ENCODE measurements around the gene CELSR1.
"Not testable (repeated sequence)": the region's sequence is repeated elsewhere in the genome, so short reads cannot be mapped to it uniquely, and the experiment has no call there.

Gene CELSR1

DNA sequence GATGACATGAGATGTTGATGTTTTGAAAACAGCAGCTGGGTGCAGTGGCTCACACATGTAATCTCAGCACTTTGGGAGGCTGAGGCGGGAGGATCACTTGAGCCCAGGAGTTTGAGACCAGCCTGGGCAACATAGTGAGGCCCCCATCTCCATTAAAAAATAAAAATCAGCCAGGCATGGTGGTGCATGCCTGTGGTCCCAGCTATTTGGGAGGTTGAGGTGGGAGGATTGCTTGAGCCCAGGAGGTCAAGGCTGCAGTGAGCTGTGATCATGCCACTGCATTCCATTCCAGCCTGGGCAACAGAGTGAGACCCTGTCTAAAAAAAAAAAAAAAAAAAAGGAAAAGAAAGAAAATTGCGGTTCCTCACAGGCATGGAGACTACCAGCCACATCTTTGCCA is 224.6 kb downstream of the CELSR1 start:
- DNase-seq = not testable (repeated sequence)

DNA sequence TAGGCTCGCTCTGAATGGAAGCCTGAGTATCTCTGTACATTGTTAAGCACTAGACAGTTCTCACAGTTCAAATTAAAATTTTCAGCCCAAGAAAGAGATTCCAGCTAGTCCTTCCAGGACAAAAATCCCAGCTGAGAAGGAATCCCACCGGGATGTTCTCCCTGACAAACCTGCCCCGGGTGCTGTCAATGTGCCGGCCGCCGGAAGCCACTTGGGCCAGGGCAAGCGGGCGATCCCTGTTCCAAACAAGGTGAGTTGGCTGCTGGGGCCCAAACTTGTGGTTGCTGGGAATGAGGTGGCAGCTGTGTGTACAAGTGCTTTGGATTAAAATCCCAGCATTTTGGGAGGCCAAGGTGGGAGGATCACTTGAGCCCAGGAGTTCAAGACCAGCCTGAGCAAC is 225.4 kb downstream of the CELSR1 start:
- DNase-seq = no peak
